ENCODE measurements around the gene GRAMD2B. TPM values are rescaled to one million over a fixed set of nuclear protein-coding genes. Genes with fewer than 3 reads are reported as not detected.

Gene GRAMD2B
- total RNA-seq, 1 experiment from 2014 or later, result 33.6 TPM

- Histone ChIP-seq H3K79me2 (ENCODE audit: low read length) (no peaks in the 10 kb centered on the region), H3K27me3 (ENCODE audit: low read length) (no peaks in the 10 kb centered on the region), H2AFZ (ENCODE audit: low read length) (no peak overlapping the region), H3F3A (ENCODE audit: low read length, unreplicated experiment) (no peaks in the 10 kb centered on the region), H3K9me3 (ENCODE audit: low read length) (no peaks in the 10 kb centered on the region), H3K36me3 (ENCODE audit: low read depth, low read length) (no peaks in the 10 kb centered on the region), H3K4me2 (ENCODE audit: low read length) (no peak overlapping the region), H3K27ac (ENCODE audit: low read length) (no peak overlapping the region), H3K4me3 (ENCODE audit: low read length) (no peak overlapping the region), H3K4me1 (ENCODE audit: insufficient read depth, low read length) (no peaks in the 10 kb centered on the region), H3K9me2 (replicated peaks; ENCODE audit: low read length) (no peaks in the 10 kb centered on the region), H3K9ac (ENCODE audit: low read length) (no peak overlapping the region), H4K20me1 (ENCODE audit: low read length) (no peaks in the 10 kb centered on the region)
- TF ChIP-seq EZH2 (IDR thresholded peaks at IDR 0.05; ENCODE audit: low read length, unreplicated experiment) (no peak), EZH2phosphoT487 (IDR thresholded peaks at IDR 0.05; ENCODE audit: borderline replicate concordance, low read length) (no peak)
- no peak for DNase-seq
- intact Hi-C loops (cut with micrococcal nuclease), result no loop called here
- no peak for ATAC-seq
- CTCF ChIA-PET, result no interaction called here
- POLR2A ChIA-PET (ENCODE audit: unreplicated experiment), result no interaction called here
- no TSS peak for BruUV-seq (replicated peaks)
Observed at GRCh38 chr5:126527158-126527557, 103.9 kb downstream of the GRAMD2B start.

GRCh38 chr5:126527892-126528291 lies 104.7 kb downstream of the GRAMD2B start:
- Histone ChIP-seq H3K27me3 (ENCODE audit: low read length) (no peaks in the 10 kb centered on the region), H2AFZ (ENCODE audit: low read length) (no peak overlapping the region), H3K79me2 (ENCODE audit: low read length) (no peaks in the 10 kb centered on the region), H3K36me3 (ENCODE audit: low read depth, low read length) (no peaks in the 10 kb centered on the region), H4K20me1 (ENCODE audit: low read length) (no peaks in the 10 kb centered on the region), H3F3A (ENCODE audit: low read length, unreplicated experiment) (no peaks in the 10 kb centered on the region), H3K4me2 (ENCODE audit: low read length) (no peak overlapping the region), H3K4me3 (ENCODE audit: low read length) (no peak overlapping the region), H3K27ac (ENCODE audit: low read length) (no peak overlapping the region), H3K9me2 (replicated peaks; ENCODE audit: low read length) (no peaks in the 10 kb centered on the region), H3K4me1 (ENCODE audit: insufficient read depth, low read length) (no peaks in the 10 kb centered on the region), H3K9ac (ENCODE audit: low read length) (no peak overlapping the region), H3K9me3 (ENCODE audit: low read length) (no peaks in the 10 kb centered on the region)
- intact Hi-C loops (cut with micrococcal nuclease), result no loop called here
- DNase-seq (peak; percentile 32), ATAC-seq (peak; percentile 43)
- no TSS peak for BruUV-seq (replicated peaks)
- ChIA-PET CTCF (no interaction called here), POLR2A (ENCODE audit: unreplicated experiment) (interaction anchor here (0.6 to 0.7 kb wide), 2 partner anchors 106 to 173 kb away, joined by 3 to 4 read pairs; no protein-coding TSS in a partner anchor)
- no peak for TF ChIP-seq EZH2phosphoT487 (IDR thresholded peaks at IDR 0.05; ENCODE audit: borderline replicate concordance, low read length)
- no peak for TF ChIP-seq CTCF (conservative IDR thresholded peaks at IDR 0.05; ENCODE audit: low read depth, low read length)
- TF ChIP-seq EZH2 (IDR thresholded peaks at IDR 0.05; ENCODE audit: low read length, unreplicated experiment), result no peak

- POLR2A ChIA-PET (ENCODE audit: unreplicated experiment), result no interaction called here
Observed at GRCh38 chr5:126531543-126532120, 108.4 kb downstream of the GRAMD2B start.

More at GRCh38 chr5:126531543-126532120, 108.4 kb downstream of the GRAMD2B start:
- H4K20me1 ChIP-seq (ENCODE audit: low read length), result no peaks in the 10 kb centered on the region
- no peaks in the 10 kb centered on the region for H3K79me2 ChIP-seq (ENCODE audit: low read length)
- no peaks in the 10 kb centered on the region for H3K9me3 ChIP-seq (ENCODE audit: low read length)
- intact Hi-C loops (cut with micrococcal nuclease), result no loop called here
- no peak; the same call in 1 of the 2 replicates for ATAC-seq
- H3K4me1 ChIP-seq (ENCODE audit: insufficient read depth, low read length), result no peaks in the 10 kb centered on the region
- H3K4me2 ChIP-seq (ENCODE audit: low read length), result no peak overlapping the region
- H3K27ac ChIP-seq (ENCODE audit: low read length), result no peak overlapping the region
- H3K9ac ChIP-seq (ENCODE audit: low read length), result no peak overlapping the region
- CTCF ChIA-PET, result no interaction called here
- TF ChIP-seq CTCF (conservative IDR thresholded peaks at IDR 0.05; ENCODE audit: low read depth, low read length) (no peak), EZH2phosphoT487 (IDR thresholded peaks at IDR 0.05; ENCODE audit: borderline replicate concordance, low read length) (no peak), EZH2 (IDR thresholded peaks at IDR 0.05; ENCODE audit: low read length, unreplicated experiment) (no peak)
- H3K27me3 ChIP-seq (ENCODE audit: low read length), result no peaks in the 10 kb centered on the region
- DNase-seq, result no peak
- H3K36me3 ChIP-seq (ENCODE audit: low read depth, low read length), result no peaks in the 10 kb centered on the region
- no TSS peak for BruUV-seq (replicated peaks)
- no peak overlapping the region for H2AFZ ChIP-seq (ENCODE audit: low read length)
- H3K9me2 ChIP-seq (replicated peaks; ENCODE audit: low read length), result no peaks in the 10 kb centered on the region
- no peaks in the 10 kb centered on the region for H3F3A ChIP-seq (ENCODE audit: low read length, unreplicated experiment)
- no peak overlapping the region for H3K4me3 ChIP-seq (ENCODE audit: low read length)
